SK-N-SH (cell line): Measurements from ENCODE around the gene ZKSCAN5. TPM values are rescaled to one million over a fixed set of nuclear protein-coding genes. Genes with fewer than 3 reads are reported as not detected.
"Not testable (repeated sequence)": the region's sequence is repeated elsewhere in the genome, so short reads cannot be mapped to it uniquely, and the experiment has no call there.

Experiments used
- CTCF ChIA-PET: fragments of 300-600, 350-600 bp; formaldehyde crosslinking; extraction: SDS; loops from one replicate; lab custom pipeline; 2021; lab: Yijun Ruan, JAX
- POLR2A ChIA-PET: fragments of 350-600 bp; sonication (Branson Sonifier 250); formaldehyde crosslinking; extraction: SDS; loops from one replicate; lab custom pipeline; 2020; ENCODE audit warnings: antibody characterized with exemption, inconsistent platforms; lab: Yijun Ruan, JAX
- DNase-seq: peaks from one replicate; pipeline ENCODE4 v3.0.0; 2012
- H2AFZ ChIP-seq: fragments of 200-600 bp; sonication (generic); 2 replicates; pipeline ENCODE4 v1.8.1; 2016; ENCODE audit warnings: antibody characterized with exemption, mild to moderate bottlenecking, low read depth
- H3F3A ChIP-seq: fragments of 200-600 bp; sonication (generic); replicated peaks from 2 replicates; pipeline ENCODE3; 2016; ENCODE audit warnings: antibody characterized with exemption, mild to moderate bottlenecking; ENCODE audit not compliant: insufficient read depth
- H3K27ac ChIP-seq, 2 experiments: fragments of 200-500 bp in 1 of 2; fragments of 200-600 bp in 1 of 2; sonication (Bioruptor generic) in 1 of 2; sonication (generic), shearing (Covaris generic) in 1 of 2; 2 replicates each; pipeline versions ENCODE4 v1.5.1 to v1.6.1; 2014 to 2016; ENCODE audit warnings: low read depth in 2 of 2, inconsistent platforms in 1 of 2, low read length in 1 of 2, mild to moderate bottlenecking in 1 of 2, mixed read lengths in 1 of 2
- H3K27me3 ChIP-seq: fragments of 200-600 bp; sonication (generic), shearing (Covaris generic); 2 replicates; pipeline ENCODE4 v1.6.1; 2016; ENCODE audit warnings: mixed run types; ENCODE audit not compliant: insufficient read depth
- H3K36me3 ChIP-seq, 2 experiments: fragments of 200-500 bp in 1 of 2; fragments of 200-600 bp in 1 of 2; sonication (Bioruptor generic) in 1 of 2; sonication (generic) in 1 of 2; replicated peaks in 1 of 2; 2 replicates each; pipeline versions ENCODE3 to v1.5.1; 2014 to 2016; ENCODE audit warnings: low read length in 1 of 2, mild to moderate bottlenecking in 1 of 2; ENCODE audit not compliant: insufficient read depth in 2 of 2, control insufficient read depth in 1 of 2
- H3K4me1 ChIP-seq, 2 experiments: fragments of 200-500 bp in 1 of 2; fragments of 200-600 bp in 1 of 2; sonication (Bioruptor generic) in 1 of 2; sonication (generic), shearing (Covaris generic) in 1 of 2; 2 replicates each; pipeline versions ENCODE4 v1.5.1 to v1.6.1; 2014 to 2016; ENCODE audit warnings: low read depth in 1 of 2, low read length in 1 of 2, mixed run types in 1 of 2; ENCODE audit not compliant: insufficient read depth in 2 of 2, control insufficient read depth in 1 of 2
- H3K4me2 ChIP-seq: fragments of 200-600 bp; sonication (generic), shearing (Covaris generic); 2 replicates; pipeline ENCODE4 v1.6.1; 2017; ENCODE audit warnings: mixed run types
- H3K4me3 ChIP-seq, 2 experiments: fragments of 200-500 bp in 1 of 2; fragments of 200-600 bp in 1 of 2; sonication (Bioruptor generic) in 1 of 2; sonication (generic), shearing (Covaris generic) in 1 of 2; 2 replicates each; pipeline versions ENCODE4 v1.5.1 to v1.8.1; 2014 to 2016; ENCODE audit warnings: low read depth in 2 of 2, inconsistent platforms in 1 of 2, low read length in 1 of 2, mild to moderate bottlenecking in 1 of 2, mixed read lengths in 1 of 2, moderate library complexity in 1 of 2
- H3K79me2 ChIP-seq: fragments of 200-600 bp; sonication (generic); 2 replicates; pipeline ENCODE4 v1.8.1; 2017; ENCODE audit warnings: mild to moderate bottlenecking; ENCODE audit not compliant: insufficient read depth
- H3K9ac ChIP-seq: fragments of 200-600 bp; sonication (generic); 2 replicates; pipeline ENCODE4 v1.6.1; 2017; ENCODE audit warnings: mixed run types
- H3K9me2 ChIP-seq: fragments of 200-600 bp; sonication (generic); 2 replicates; pipeline ENCODE4 v1.6.1; 2017; ENCODE audit warnings: mixed run types
- H3K9me3 ChIP-seq: fragments of 200-600 bp; sonication (generic); 2 replicates; pipeline ENCODE4 v1.6.1; 2017; ENCODE audit warnings: mixed run types, mild to moderate bottlenecking, moderate library complexity
- H4K20me1 ChIP-seq: fragments of 200-600 bp; sonication (generic); 2 replicates; pipeline ENCODE4 v1.6.1; 2017; ENCODE audit warnings: mild to moderate bottlenecking, mixed run types; ENCODE audit not compliant: insufficient read depth
- ELF1 ChIP-seq: IDR thresholded peaks from 2 replicates; pipeline ENCODE4 v1.4.0; 2012
- EP300 ChIP-seq, 2 experiments: IDR thresholded peaks; 2 replicates each; pipeline versions ENCODE4 v1.4.0 to v1.6.1; 2012; ENCODE audit warnings: borderline replicate concordance in 1 of 2, low read depth in 1 of 2, low read length in 1 of 2
- FOSL2 ChIP-seq: IDR thresholded peaks from 2 replicates; pipeline ENCODE4 v1.4.0; 2012; ENCODE audit warnings: low read depth, mild to moderate bottlenecking, moderate library complexity, borderline replicate concordance
- GABPA ChIP-seq: IDR thresholded peaks from 2 replicates; pipeline ENCODE4 v1.4.0; 2012; ENCODE audit warnings: low read depth, mild to moderate bottlenecking
- JUND ChIP-seq: IDR thresholded peaks from 2 replicates; pipeline ENCODE4 v1.4.0; 2012
- MXI1 ChIP-seq: IDR thresholded peaks from 2 replicates; pipeline ENCODE4 v1.6.1; 2012; ENCODE audit warnings: mild to moderate bottlenecking, low read depth, low read length, improper control_type of control experiment
- NFIC ChIP-seq: IDR thresholded peaks from 2 replicates; pipeline ENCODE4 v1.4.0; 2012; ENCODE audit warnings: borderline replicate concordance
- NRF1 ChIP-seq: IDR thresholded peaks from 2 replicates; pipeline ENCODE4 v1.6.1; 2012; ENCODE audit warnings: low read depth, mild to moderate bottlenecking, low read length
- POLR2AphosphoS5 ChIP-seq: IDR thresholded peaks from 2 replicates; pipeline ENCODE4 v1.6.1; 2012; ENCODE audit warnings: low read depth, low read length
- RCOR1 ChIP-seq: fragments of 150-350 bp; IDR thresholded peaks from 2 replicates; pipeline ENCODE4 v1.6.1; 2017; ENCODE audit warnings: antibody characterized with exemption, low read length
- RXRA ChIP-seq: IDR thresholded peaks from 2 replicates; pipeline ENCODE4 v1.4.0; 2012; ENCODE audit warnings: low read depth, mild to moderate bottlenecking, borderline replicate concordance
- TAF1 ChIP-seq: IDR thresholded peaks from 2 replicates; pipeline ENCODE4 v1.6.1; 2012; ENCODE audit warnings: low read depth, mild to moderate bottlenecking, low read length, moderate library complexity, borderline replicate concordance
- TCF12 ChIP-seq: IDR thresholded peaks from 2 replicates; pipeline ENCODE4 v1.4.0; 2012
- TEAD4 ChIP-seq: IDR thresholded peaks from 2 replicates; pipeline ENCODE4 v1.4.0; 2012; ENCODE audit warnings: mild to moderate bottlenecking, borderline replicate concordance; ENCODE audit not compliant: insufficient read depth
- YY1 ChIP-seq: IDR thresholded peaks from 2 replicates; pipeline ENCODE4 v1.4.0; 2012; ENCODE audit warnings: low read depth, mild to moderate bottlenecking
- WGBS: methylation state at CpG from one replicate; pipeline ENCODE4 v1.1.6; 2017; ENCODE audit warnings: low lambda C conversion rate; 5-methylcytosine and 5-hydroxymethylcytosine counted together
- polyA plus RNA-seq, 3 experiments: library from polyadenylated mRNA; depleted of rRNA; stranded (reverse); fragments of >200 nt; gene quantifications; 2 replicates each; pipeline ENCODE4 v1.2.3, GENCODE V29; 2012
- TF ChIP-seq, protein P1 (sequence below): IDR thresholded peaks from 2 replicates; pipeline ENCODE4; 2012
- TF ChIP-seq, protein P2 (sequence below): IDR thresholded peaks from 2 replicates; pipeline ENCODE4 v1.6.1; 2012; ENCODE audit warnings: mild to moderate bottlenecking, low read depth, low read length, moderate library complexity
- TF ChIP-seq, protein P3 (sequence below): fragments of 150-350 bp; IDR thresholded peaks from 2 replicates; pipeline ENCODE4 v1.6.1; 2017; ENCODE audit warnings: antibody characterized with exemption, low read length, low read depth, borderline replicate concordance
- TF ChIP-seq, protein P4 (sequence below): IDR thresholded peaks from 2 replicates; pipeline ENCODE4 v1.4.0; 2012; ENCODE audit warnings: low read depth

The ZKSCAN5 gene
- polyA plus RNA-seq, 1 of the 3 experiments (the other 2 are of a cell fraction): 7.5 TPM

DNA sequence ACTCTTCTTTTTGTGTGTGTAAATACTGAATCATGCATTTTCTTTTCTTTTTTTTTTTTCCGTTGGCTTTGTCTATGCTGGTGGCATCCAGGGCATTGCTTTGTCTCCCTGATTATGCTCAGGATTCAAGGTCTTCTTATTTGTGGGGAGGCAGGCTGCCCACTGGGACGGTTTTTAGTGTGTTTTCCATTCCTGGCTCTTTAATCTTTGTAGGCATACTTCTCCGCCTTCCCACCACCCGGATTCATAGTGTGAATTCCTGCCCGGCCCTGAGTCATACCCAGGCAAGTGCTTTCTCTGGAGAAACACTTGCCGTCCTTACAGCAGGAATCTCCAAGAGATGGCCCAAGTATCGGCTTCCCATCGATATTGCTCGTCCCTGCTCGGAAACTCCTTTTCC, 59.2 kb downstream of the ZKSCAN5 start:
- Histone ChIP-seq H3K27me3 (no peaks in the 10 kb centered on the region), H3K27ac (peak overlapping the region; percentile 3 to 99; a peak in 3 of 4 replicates), H3K4me2 (peak overlapping the region; percentile 68), H3K9ac (peak overlapping the region; percentile 41; the same call in 1 of the 2 replicates), H4K20me1 (peaks cover 8% of the 10 kb centered on the region; the same call in 1 of the 2 replicates), H3K36me3 (peaks cover 55 to 75% of the 10 kb centered on the region in 2 experiments), H3K9me2 (no peaks in the 10 kb centered on the region), H3K79me2 (peaks cover 84% of the 10 kb centered on the region), H3K4me3 (no peak overlapping the region; a peak in 1 of 4 replicates), H2AFZ (no peak overlapping the region), H3K9me3 (no peaks in the 10 kb centered on the region), H3K4me1 (peaks cover 13 to 29% of the 10 kb centered on the region in 2 experiments; a peak in 3 of 4 replicates), H3F3A (peaks cover 61% of the 10 kb centered on the region)
- no peak for DNase-seq
- ChIA-PET POLR2A (no interaction called here), CTCF (no interaction called here)
- peak in 1 of 2 experiments; percentile 51; a peak in 1 of 4 replicates for TF ChIP-seq EP300 (IDR thresholded peaks at IDR 0.05; ENCODE audit: borderline replicate concordance in 1 of 2, low read depth in 1 of 2, low read length in 1 of 2)
- peak; percentile 81 for TF ChIP-seq JUND
- TF ChIP-seq TAF1: peak; percentile 12; the same call in 1 of the 2 replicates
- peak; percentile 58 for TF ChIP-seq NFIC
- no peak for TF ChIP-seq MXI1
- peak; percentile 20; the same call in 1 of the 2 replicates for TF ChIP-seq POLR2AphosphoS5
- TF ChIP-seq, protein P1, sequence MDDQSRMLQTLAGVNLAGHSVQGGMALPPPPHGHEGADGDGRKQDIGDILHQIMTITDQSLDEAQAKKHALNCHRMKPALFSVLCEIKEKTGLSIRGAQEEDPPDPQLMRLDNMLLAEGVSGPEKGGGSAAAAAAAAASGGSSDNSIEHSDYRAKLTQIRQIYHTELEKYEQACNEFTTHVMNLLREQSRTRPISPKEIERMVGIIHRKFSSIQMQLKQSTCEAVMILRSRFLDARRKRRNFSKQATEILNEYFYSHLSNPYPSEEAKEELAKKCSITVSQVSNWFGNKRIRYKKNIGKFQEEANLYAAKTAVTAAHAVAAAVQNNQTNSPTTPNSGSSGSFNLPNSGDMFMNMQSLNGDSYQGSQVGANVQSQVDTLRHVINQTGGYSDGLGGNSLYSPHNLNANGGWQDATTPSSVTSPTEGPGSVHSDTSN: 0 out of 2 replicates have a peak, but pooled peaks have one; percentile 23
- TF ChIP-seq GABPA: no peak
- no peak for TF ChIP-seq RCOR1
- TF ChIP-seq, protein P2, sequence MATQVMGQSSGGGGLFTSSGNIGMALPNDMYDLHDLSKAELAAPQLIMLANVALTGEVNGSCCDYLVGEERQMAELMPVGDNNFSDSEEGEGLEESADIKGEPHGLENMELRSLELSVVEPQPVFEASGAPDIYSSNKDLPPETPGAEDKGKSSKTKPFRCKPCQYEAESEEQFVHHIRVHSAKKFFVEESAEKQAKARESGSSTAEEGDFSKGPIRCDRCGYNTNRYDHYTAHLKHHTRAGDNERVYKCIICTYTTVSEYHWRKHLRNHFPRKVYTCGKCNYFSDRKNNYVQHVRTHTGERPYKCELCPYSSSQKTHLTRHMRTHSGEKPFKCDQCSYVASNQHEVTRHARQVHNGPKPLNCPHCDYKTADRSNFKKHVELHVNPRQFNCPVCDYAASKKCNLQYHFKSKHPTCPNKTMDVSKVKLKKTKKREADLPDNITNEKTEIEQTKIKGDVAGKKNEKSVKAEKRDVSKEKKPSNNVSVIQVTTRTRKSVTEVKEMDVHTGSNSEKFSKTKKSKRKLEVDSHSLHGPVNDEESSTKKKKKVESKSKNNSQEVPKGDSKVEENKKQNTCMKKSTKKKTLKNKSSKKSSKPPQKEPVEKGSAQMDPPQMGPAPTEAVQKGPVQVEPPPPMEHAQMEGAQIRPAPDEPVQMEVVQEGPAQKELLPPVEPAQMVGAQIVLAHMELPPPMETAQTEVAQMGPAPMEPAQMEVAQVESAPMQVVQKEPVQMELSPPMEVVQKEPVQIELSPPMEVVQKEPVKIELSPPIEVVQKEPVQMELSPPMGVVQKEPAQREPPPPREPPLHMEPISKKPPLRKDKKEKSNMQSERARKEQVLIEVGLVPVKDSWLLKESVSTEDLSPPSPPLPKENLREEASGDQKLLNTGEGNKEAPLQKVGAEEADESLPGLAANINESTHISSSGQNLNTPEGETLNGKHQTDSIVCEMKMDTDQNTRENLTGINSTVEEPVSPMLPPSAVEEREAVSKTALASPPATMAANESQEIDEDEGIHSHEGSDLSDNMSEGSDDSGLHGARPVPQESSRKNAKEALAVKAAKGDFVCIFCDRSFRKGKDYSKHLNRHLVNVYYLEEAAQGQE: no peak
- no peak for TF ChIP-seq NRF1
- TF ChIP-seq, protein P3, sequence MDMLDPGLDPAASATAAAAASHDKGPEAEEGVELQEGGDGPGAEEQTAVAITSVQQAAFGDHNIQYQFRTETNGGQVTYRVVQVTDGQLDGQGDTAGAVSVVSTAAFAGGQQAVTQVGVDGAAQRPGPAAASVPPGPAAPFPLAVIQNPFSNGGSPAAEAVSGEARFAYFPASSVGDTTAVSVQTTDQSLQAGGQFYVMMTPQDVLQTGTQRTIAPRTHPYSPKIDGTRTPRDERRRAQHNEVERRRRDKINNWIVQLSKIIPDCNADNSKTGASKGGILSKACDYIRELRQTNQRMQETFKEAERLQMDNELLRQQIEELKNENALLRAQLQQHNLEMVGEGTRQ: no peak
- no peak for TF ChIP-seq YY1
- TF ChIP-seq, protein P4, sequence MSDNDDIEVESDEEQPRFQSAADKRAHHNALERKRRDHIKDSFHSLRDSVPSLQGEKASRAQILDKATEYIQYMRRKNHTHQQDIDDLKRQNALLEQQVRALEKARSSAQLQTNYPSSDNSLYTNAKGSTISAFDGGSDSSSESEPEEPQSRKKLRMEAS: peak; percentile 61; the same call in 1 of the 2 replicates
- TF ChIP-seq TCF12: peak; percentile 47; the same call in 1 of the 2 replicates
- peak; percentile 93 for TF ChIP-seq FOSL2
- no peak for TF ChIP-seq RXRA
- TF ChIP-seq ELF1: no peak
- 0 out of 2 replicates have a peak, but pooled peaks have one; percentile 47 for TF ChIP-seq TEAD4
- WGBS: 47% methylated on average over 10 of the region's 10 CpGs

DNA sequence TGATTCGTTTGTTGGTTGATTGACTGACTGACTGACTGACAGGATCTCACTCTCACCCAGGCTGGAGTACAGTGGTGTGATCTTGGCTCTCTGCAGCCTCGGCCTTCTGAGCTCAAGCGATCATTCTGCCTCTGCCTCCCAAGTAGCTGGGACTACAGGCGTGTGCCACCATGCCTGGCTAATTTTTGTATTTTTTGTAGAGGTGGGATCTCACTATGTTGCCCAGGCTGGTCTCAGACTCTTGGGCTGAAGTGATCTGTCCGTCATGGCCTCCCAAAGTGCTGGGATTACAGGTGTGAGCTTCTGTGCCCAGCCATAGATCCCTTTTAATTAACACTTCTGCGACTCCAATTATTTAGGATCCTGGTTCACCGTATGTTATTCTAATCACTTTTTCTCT, 64.3 kb downstream of the ZKSCAN5 start:
- Histone ChIP-seq H4K20me1 (peaks cover 25% of the 10 kb centered on the region; the same call in 1 of the 2 replicates), H3F3A (peaks cover 21% of the 10 kb centered on the region), H3K79me2 (peaks cover 79% of the 10 kb centered on the region), H3K36me3 (peaks cover 75 to 95% of the 10 kb centered on the region in 2 experiments)
- ChIA-PET POLR2A (interaction anchor here (0.7 to 1.3 kb wide), 2 partner anchors 10 to 12 kb away, joined by 3 read pairs; partner anchors contain the start of gene ZNF655), CTCF (interaction anchor here (0.6 to 4.4 kb wide), 2 partner anchors 11 to 178 kb away, joined by 3 to 27 read pairs; no protein-coding TSS in a partner anchor)
- 97% methylated on average over 7 of the region's 7 CpGs for WGBS
- not testable (repeated sequence) for H3K9me3 ChIP-seq, H3K4me1 ChIP-seq, H3K27me3 ChIP-seq, H3K9me2 ChIP-seq, H3K4me2 ChIP-seq, H3K4me3 ChIP-seq, H3K27ac ChIP-seq, H3K9ac ChIP-seq, H2AFZ ChIP-seq, DNase-seq
